RWPE1 (cell line): ENCODE results near the gene PRSS53.

ENCODE experiments used
- CTCF ChIA-PET: fragments of 350-600 bp; sonication (Branson Sonifier 250); formaldehyde crosslinking; extraction: SDS; loops from one replicate; lab custom pipeline; 2021; lab: Yijun Ruan, JAX
- POLR2A ChIA-PET: fragments of 400-600 bp; formaldehyde crosslinking; extraction: SDS; loops from one replicate; lab custom pipeline; 2020; ENCODE audit warnings: antibody characterized with exemption; ENCODE audit not compliant: low non-redundant PET; lab: Yijun Ruan, JAX
- DNase-seq: peaks from one replicate; pipeline ENCODE4 v3.0.0; 2012; ENCODE audit warnings: low spot score
- H3K27ac ChIP-seq: fragments of 450-650 bp; 2 replicates; pipeline ENCODE4 v1.5.1; 2017
- TF ChIP-seq, protein P1 (sequence below): fragments of 450-650 bp; conservative IDR thresholded peaks from 2 replicates; pipeline ENCODE4 v1.5.1; 2017; ENCODE audit warnings: low read depth, mild to moderate bottlenecking

Gene PRSS53

DNA sequence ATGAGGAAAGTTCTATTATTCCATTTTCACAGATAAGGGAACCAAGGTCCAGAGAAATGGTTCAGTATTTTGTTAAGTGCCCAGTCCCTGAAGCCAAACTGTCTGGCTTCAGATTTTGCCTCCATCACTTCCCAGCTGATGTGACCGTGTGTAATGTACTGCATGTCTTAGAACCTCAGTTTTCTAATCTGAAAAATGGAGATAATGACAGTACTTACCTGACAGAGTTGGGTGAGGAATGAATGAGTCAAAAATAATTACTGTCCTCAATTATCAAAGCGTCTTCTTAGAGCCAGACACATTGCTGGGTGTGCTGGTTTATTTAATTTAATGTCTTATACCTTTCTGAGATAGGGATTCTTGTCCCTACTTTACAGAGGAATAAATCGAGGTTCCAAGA lies 21.4 kb downstream of the PRSS53 start:
- POLR2A ChIA-PET, result no interaction called here
- DNase-seq, result no peak
- TF ChIP-seq, protein P1, sequence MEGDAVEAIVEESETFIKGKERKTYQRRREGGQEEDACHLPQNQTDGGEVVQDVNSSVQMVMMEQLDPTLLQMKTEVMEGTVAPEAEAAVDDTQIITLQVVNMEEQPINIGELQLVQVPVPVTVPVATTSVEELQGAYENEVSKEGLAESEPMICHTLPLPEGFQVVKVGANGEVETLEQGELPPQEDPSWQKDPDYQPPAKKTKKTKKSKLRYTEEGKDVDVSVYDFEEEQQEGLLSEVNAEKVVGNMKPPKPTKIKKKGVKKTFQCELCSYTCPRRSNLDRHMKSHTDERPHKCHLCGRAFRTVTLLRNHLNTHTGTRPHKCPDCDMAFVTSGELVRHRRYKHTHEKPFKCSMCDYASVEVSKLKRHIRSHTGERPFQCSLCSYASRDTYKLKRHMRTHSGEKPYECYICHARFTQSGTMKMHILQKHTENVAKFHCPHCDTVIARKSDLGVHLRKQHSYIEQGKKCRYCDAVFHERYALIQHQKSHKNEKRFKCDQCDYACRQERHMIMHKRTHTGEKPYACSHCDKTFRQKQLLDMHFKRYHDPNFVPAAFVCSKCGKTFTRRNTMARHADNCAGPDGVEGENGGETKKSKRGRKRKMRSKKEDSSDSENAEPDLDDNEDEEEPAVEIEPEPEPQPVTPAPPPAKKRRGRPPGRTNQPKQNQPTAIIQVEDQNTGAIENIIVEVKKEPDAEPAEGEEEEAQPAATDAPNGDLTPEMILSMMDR, result no peak
- CTCF ChIA-PET, result interaction anchor here (0.6 kb wide), 1 partner anchor 83 kb away, joined by 3 read pairs; the partner anchor contains the start of gene HSD3B7
- peak overlapping the region; percentile 47; the same call in 1 of the 2 replicates for H3K27ac ChIP-seq

DNA sequence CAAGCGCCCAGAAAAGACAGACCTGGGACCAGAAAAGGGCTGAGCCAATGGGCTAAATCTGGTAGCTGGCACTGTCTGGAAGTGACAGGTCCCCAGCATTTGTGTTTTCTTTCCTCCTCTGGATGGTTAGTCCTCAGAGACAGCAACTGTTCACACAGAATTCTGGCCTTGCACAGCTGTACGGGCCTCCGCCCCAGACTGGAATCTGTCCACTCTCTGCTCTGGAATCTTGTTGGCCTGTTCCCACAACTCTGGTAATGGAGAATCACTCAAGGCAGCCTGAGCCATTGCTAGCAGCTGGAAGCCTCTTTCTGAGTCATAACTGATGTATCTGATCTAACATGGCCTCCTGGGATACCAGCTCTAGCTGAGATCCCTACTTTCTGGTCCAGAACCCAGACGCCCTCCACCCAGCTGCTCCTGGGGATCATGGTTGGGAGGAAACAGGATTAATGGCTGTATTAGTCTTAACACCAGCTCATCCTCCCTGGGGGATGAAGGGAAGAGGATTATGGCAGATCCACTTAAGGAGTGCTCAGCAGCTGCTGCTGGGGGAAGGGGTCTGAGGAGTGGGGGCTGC lies 23.8 kb downstream of the PRSS53 start:
- peak overlapping the region; percentile 96 for H3K27ac ChIP-seq
- POLR2A ChIA-PET, result interaction anchor here (0.9 kb wide), 1 partner anchor 68 kb away, joined by 3 read pairs; no protein-coding TSS in a partner anchor
- CTCF ChIA-PET, result interaction anchor here (0.6 to 1.1 kb wide), 3 partner anchors 12 to 115 kb away, joined by 3 read pairs; no protein-coding TSS in a partner anchor

DNA sequence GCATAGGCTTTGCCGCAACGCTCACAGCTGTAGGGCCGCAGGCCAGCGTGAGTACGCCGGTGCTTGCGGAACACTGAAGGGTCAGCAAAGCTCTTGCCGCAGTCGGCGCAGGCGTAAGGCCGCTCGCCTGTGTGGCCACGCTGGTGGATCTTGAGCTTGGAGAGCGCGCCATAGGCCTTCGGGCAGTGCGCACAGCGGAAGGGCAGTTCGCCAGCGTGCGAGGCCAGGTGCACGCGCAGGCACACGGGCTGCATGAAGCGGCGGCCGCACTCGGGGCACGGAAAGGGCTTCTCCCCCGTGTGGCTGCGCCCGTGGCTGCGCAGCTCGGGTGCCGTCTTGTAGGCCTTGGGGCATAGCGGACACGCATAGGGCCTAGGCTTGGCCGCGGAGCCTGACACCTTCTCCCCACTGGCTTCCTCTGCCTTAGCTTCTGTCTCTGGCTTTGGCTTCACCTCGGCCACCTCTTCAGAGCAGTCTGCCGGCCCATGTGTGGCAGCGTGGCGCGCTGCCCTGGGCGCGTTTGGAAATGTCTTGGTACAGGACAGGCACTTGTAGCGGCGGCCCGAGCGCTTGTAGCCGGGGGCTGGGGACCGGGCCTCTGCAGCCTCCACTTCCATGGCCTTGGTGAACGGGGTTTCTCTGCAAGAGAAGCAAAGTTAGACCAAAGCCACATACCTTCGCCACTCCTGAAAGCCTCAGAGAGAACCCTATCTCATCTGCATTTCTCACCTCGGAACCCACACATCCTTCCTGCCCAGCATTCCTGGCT lies 24.7 kb downstream of the PRSS53 start:
- TF ChIP-seq, protein P1, result no peak
- CTCF ChIA-PET, result interaction anchor here (0.8 to 1.1 kb wide), 2 partner anchors 12 to 79 kb away, joined by 3 read pairs; partner anchors contain the start of gene HSD3B7
- POLR2A ChIA-PET, result no interaction called here
- DNase-seq, result no peak
- H3K27ac ChIP-seq, result peak overlapping the region; percentile 96

More for the DNA sequence above, 23.8 kb downstream of the PRSS53 start:
- TF ChIP-seq, protein P1, result no peak
- DNase-seq, result peak; percentile 79

- POLR2A ChIA-PET, result no interaction called here
- TF ChIP-seq, protein P1, result no peak
- peak overlapping the region; percentile 96 for H3K27ac ChIP-seq
- CTCF ChIA-PET, result no interaction called here
- DNase-seq, result no peak
These were observed 25.3 kb downstream of the PRSS53 start for GRCh38 chr16:31063495-31063842.

- TF ChIP-seq, protein P1, result no peak
- peak overlapping the region; percentile 10; the same call in 1 of the 2 replicates for H3K27ac ChIP-seq
- CTCF ChIA-PET, result no interaction called here
- no peak for DNase-seq
- POLR2A ChIA-PET, result no interaction called here
These were observed 26.8 kb downstream of the PRSS53 start for GRCh38 chr16:31061813-31062440.
